Embryonic facial prominence (tissue), 1 donor: ENCODE measurements around the gene MEST.
A peak's percentile ranks its signal among the peaks of the same experiment; 100 is the strongest.
"Not testable (repeated sequence)": the region's sequence is repeated elsewhere in the genome, so short reads cannot be mapped to it uniquely, and the experiment has no call there.

Experiments
- DNase-seq: peaks from one replicate; pipeline ENCODE4 v3.0.0-alpha.2; 2016; ENCODE audit errors: extremely low spot score

Gene MEST, protein sequence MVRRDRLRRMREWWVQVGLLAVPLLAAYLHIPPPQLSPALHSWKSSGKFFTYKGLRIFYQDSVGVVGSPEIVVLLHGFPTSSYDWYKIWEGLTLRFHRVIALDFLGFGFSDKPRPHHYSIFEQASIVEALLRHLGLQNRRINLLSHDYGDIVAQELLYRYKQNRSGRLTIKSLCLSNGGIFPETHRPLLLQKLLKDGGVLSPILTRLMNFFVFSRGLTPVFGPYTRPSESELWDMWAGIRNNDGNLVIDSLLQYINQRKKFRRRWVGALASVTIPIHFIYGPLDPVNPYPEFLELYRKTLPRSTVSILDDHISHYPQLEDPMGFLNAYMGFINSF

GRCh38 chr7:130491841-130492522 is at the start of gene MEST:
Gene MEST (plus strand): TSS chr7:130492085. CDS start chr7:130492314, 229 bp downstream.
- DNase-seq = no peak

- DNase-seq = no peak
Observed at GRCh38 chr7:130442601-130443000, 49.3 kb upstream of the MEST start.

DNA sequence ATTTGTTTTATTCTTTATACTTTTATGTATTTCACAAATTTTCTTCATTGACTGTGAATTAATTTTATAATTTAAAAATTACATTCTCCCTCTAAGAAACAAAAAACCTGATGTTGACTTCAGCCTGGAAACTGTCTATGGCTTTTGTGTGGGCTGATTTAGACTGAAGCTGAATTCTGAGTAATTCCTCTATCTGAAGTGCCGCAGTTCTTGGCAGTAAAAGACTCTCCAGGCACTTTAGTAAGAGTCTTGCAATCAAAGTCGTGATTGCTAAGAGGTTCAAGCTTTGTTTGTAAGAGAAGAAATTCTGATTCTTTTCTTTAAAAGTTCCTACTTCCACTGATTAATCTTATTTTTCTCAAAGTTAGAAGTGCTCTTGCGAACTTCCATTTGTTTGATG is 47.7 kb upstream of the MEST start:
- DNase-seq = peak; percentile 54

- no peak for DNase-seq
Observed at GRCh38 chr7:130444751-130445407, 47.0 kb upstream of the MEST start.

- no peak for DNase-seq
Observed at GRCh38 chr7:130446259-130446658, 45.6 kb upstream of the MEST start.

GRCh38 chr7:130451344-130451743 is 40.5 kb upstream of the MEST start:
- not testable (repeated sequence) for DNase-seq

- DNase-seq = no peak
Observed at GRCh38 chr7:130452951-130453350, 38.9 kb upstream of the MEST start.

DNA sequence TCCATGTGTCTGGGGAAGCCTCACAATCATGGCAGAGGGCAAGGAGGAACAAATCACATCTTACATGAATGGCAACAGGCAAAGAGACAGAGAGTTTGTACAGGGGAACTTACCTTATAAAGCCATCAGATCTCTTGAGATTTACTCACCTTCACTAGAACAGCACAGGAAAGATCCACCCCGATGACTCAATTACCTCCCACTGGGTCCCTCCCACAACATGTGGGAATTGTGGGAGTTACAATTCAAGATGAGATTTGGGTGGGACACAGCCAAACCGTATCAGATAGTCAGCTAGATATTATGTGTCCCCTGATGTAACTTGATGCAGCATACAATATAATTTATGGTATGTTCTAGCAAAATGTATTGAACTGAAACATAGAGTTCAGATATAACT is 36.9 kb upstream of the MEST start:
- no peak for DNase-seq

DNA sequence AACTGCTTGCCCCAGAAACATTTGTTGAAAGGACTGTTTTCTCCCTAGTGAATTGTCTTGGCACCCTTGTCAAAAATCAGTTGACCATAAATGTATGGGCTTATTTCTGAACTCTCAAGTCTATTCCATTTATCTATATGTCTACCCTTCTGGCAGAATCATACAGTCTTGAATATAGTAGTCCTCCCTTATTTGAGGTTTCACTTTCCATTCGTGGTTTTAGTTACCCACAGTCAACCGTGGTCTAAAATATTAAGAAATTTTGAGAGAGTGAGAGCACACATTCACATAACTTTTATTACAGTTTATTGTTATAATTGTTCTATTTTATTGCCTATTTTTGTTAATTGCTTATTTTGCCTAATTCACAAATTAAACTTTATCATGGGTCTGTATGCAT is 33.6 kb upstream of the MEST start:
- no peak for DNase-seq

GRCh38 chr7:130461272-130461671 is 30.6 kb upstream of the MEST start:
- no peak for DNase-seq

DNA sequence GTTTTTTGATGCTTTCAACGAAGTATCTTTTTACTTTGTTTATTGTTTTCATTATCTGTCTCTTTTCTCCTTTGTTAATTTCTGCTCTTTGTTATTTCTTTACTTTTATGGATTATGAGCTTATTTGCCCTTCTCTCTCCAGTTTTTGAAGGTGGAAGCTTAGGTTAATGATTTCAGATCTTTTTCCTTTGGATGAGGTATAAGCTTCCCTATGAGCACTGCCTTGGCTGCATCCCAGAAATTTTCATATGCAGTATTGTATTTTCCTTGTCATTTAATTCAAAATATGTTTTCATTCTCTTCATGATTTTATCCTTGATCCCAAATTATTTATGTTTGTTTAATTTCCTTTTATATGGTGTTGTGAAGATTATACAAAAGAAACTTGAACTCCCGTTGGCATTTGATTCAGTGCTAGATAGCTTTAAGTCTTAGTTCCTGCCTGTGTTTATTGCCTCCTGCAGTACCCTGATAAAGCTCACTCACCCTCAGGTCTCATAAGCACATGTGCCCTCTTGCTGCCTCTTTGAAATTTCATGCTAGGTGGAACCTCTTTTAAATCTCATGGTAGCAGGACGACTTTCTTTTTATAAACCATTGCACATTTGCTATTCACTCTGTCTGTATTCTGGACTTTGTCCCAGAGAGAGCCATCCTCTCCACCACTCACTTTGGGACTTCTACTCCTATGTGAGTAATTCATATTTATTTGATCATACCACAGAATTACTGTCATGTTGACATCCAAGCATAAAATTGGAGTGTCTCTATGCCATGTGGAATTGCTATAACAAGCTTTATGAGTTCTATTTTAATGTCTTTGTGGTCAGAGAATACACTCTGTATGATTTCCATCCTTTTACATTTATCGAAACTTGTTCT is 28.1 kb upstream of the MEST start:
- no peak for DNase-seq

DNA sequence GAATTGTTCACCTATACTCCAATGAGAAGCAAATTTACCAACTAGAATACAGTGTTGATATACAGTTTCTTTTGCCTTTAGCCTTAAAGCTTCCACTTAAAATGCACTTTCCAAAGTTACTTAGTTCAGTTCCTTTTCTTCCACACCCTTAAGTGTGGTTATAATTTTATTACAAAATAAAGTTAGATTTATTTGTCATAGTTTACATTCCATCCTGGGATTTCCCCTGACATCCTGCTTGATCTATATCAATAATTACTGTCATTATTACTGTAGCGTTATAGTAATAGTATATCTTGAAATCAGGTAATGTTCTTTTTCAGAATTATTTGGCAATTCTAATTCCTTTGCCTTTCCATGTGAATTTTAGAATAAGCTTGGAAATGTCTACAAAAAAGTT is 23.3 kb upstream of the MEST start:
- DNase-seq = no peak

DNA sequence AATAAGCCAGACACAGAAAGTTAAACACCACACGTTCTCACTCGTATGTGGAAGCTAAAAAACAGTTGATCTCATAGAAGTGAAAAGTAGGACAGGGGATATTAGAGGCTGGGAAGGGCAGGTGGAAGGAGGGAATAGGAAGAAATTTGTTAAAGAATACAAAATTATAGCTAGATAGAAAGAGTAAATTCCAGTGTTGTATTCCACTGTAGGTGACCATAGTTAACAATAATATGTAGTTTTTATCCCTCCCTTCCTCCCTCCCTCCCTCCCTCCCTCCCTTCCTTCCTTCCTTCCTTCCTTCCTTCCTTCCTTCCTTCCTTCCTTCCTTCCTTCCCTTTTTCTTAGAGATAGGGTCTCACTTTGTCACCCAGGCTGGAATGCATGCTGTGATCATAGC is 19.9 kb upstream of the MEST start:
- no peak for DNase-seq

- DNase-seq = peak; percentile 4
Observed at GRCh38 chr7:130473289-130473688, 18.6 kb upstream of the MEST start.

DNA sequence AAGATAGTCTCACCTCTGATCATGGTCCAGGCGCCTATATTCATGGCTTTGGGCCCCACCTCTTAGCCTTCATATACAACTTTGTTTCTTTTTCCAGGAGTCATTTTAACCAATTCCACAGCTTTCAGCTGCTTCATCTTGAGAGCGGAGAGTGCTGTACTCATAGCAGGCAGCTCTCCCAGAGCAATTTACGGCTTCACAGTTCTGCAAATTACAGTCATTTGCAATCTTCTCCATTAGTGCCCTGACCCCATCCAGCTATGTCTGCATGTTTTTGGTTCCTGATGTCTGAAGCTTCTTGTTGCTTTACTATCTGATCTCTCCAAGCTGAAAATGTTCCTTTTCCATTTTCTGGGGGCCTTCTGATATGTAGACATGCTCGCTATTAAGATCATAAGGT is 18.0 kb upstream of the MEST start:
- DNase-seq = no peak

DNA sequence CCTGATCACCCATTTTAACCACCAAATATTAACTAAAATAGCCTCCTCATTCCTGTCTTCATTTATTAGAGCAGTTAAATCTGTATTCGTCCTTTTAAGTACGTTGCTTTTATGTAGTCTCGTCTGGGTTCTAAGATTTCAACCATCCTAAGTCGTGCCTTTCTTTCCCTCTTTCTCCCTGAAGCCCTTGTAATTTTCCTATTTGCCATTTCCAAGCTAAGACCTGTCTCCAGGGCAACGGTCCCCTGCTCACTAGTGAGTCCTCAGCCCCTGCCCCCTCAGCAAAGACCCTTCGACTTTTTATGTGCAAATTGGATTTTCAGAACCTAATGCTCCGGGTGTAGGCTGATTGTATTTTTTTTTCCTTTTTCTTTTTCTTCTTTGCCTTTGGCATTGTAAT is 16.1 kb upstream of the MEST start:
- DNase-seq = no peak

GRCh38 chr7:130476297-130477150 is 15.4 kb upstream of the MEST start:
- DNase-seq = no peak

- no peak for DNase-seq
Observed at GRCh38 chr7:130478991-130479390, 12.9 kb upstream of the MEST start.

DNA sequence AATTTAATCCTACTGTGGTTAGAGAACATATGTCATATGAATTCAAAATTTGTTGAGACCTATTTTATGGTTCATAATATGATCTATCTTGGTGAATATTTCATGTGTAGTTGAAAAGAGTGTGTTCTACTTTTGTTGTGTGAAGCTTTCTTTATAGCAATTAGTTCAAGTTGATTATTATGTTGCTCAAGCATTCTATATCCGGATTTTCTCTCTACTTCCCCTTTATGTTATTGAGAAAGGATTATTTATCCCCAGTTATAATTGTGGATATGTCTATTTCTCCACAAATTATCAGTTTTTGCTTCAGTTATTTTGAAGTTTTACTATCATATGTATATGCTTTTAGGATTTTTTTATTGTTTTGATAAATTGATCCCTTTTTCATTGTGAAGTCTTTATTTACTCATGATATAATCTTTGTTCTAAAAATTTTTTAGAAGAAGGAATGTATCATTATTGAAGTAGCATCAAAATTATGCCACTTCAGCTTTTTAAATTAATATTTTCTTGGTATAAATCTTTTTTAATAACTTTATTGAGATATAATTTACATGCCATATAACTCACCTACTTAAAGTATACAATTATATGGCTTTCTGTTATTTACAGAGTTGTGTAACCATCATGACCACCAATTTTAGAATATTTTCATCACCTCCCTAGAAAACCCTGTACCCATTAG is 12.0 kb upstream of the MEST start:
- no peak for DNase-seq

DNA sequence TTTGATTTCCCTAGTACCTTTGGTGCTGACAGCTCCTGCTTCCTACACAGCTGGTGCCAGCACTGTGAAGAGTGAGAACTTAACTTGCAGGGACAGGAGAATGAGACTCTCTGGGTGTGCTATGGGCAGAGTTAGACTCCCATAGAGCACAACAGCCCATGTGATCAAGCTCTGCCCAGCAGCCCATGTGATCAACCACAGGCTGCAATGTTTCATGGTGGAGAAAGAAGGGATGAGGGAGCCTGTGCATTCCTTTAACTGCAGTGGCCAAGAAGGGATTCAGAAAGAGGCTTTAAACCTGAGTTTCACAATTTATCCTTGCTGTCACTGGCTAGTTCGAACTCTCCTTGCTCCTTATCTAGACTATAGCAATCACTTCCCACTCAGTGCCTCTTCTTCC is 10.0 kb upstream of the MEST start:
- no peak for DNase-seq
